Upper lobe of left lung (tissue), 6 donors: ENCODE results near the gene ITCH. TPM values are rescaled to one million over a fixed set of nuclear protein-coding genes. Genes with fewer than 3 reads are reported as not detected.

Experiments used
- ATAC-seq, 2 donors: fragments of 200-7000 bp; cut with Tn5 transposase; one replicate each; pipeline ENCODE4 v1.9.1; 2022; ENCODE audit warnings: mild to moderate bottlenecking in 2 of 2, moderate library complexity in 2 of 2; ENCODE audit not compliant: low FRiP score in 2 of 2
- DNase-seq, 2 donors: peaks; one replicate each; pipeline ENCODE4 v3.0.0-alpha.2; 2019 to 2020
- H3K27ac ChIP-seq, 4 donors: fragments of 200-600 bp; sonication (generic); one replicate each; pipeline ENCODE4 v1.5.1; 2016 to 2019
- H3K27me3 ChIP-seq, 4 donors: fragments of 200-600 bp; sonication (generic); one replicate each; pipeline ENCODE4 v1.5.1; 2017 to 2019
- H3K36me3 ChIP-seq, 4 donors: fragments of 200-600 bp; sonication (generic); one replicate each; pipeline ENCODE4 v1.5.1; 2016 to 2019
- H3K4me1 ChIP-seq, 4 donors: fragments of 200-600 bp; sonication (generic); one replicate each; pipeline ENCODE4 v1.5.1; 2018 to 2019
- H3K4me3 ChIP-seq, 4 donors: fragments of 200-600 bp; sonication (generic); one replicate each; pipeline ENCODE4 v1.5.1; 2017 to 2019; ENCODE audit warnings: mild to moderate bottlenecking in 2 of 4, moderate library complexity in 1 of 4
- H3K9me3 ChIP-seq, 4 donors: fragments of 200-600 bp; sonication (generic); one replicate each; pipeline ENCODE4 v1.5.1; 2018 to 2019
- EP300 ChIP-seq, 4 donors: sonication (generic); formaldehyde crosslinking; IDR thresholded peaks; one replicate each; pipeline ENCODE4 v1.5.1; 2017; ENCODE audit warnings: antibody characterized with exemption in 4 of 4, control low read depth in 2 of 4
- POLR2A ChIP-seq, 4 donors: fragments of 450-650 bp; IDR thresholded peaks; one replicate each; pipeline ENCODE4 v1.5.1; 2016 to 2017; ENCODE audit warnings: antibody characterized with exemption in 4 of 4, mild to moderate bottlenecking in 2 of 4
- POLR2AphosphoS5 ChIP-seq, 2 donors: sonication (generic); formaldehyde crosslinking; IDR thresholded peaks; one replicate each; pipeline ENCODE4 v1.5.1; 2017; ENCODE audit warnings: antibody characterized with exemption in 2 of 2
- WGBS, 2 donors: methylation state at CpG; one replicate each; pipeline ENCODE4 v1.1.5; 2017 to 2018; 5-methylcytosine and 5-hydroxymethylcytosine counted together
- total RNA-seq, 6 donors: library from RNA; depleted of rRNA in 4 of 6; stranded (reverse); fragments of >200 nt in 4 of 6; gene quantifications; one replicate each; pipeline versions ENCODE4 v1.1.0 to v1.2.1, GENCODE V29; 2016 to 2021
- TF ChIP-seq, protein P1 (sequence below), 6 experiments: fragments of 450-650 bp in 4 of 6; fragments of 200-600 bp in 2 of 6; sonication (generic) in 2 of 6; IDR thresholded peaks; one replicate each; pipeline ENCODE4 v1.5.1; 2016 to 2019; ENCODE audit warnings: antibody characterized with exemption in 6 of 6
- donor health status: DM: no; HTN: no; CAD: no; lungs with moderate emphysema.
- donor health status: DM: no; HTN: yes; CAD: no; lungs with severe emphysema.

ITCH gene
- total RNA-seq, 6 donors from 2014 or later: 26.6 to 57.2 (median 45.5) TPM

GRCh38 chr20:34540596-34541263, 177.7 kb downstream of the ITCH start:
- ATAC-seq (no peak), DNase-seq (no peak)
- WGBS, 2 donors: 87 to 92% methylated on average over 15 of the region's 15 CpGs
- TF ChIP-seq POLR2A (IDR thresholded peaks at IDR 0.05) (no peak), POLR2AphosphoS5 (IDR thresholded peaks at IDR 0.05) (no peak)
- peaks cover 0 to 7% (median 2%) of the 10 kb centered on the region in 4 donors for H3K4me1 ChIP-seq
- no peak overlapping the region for H3K4me3 ChIP-seq
- no peaks in the 10 kb centered on the region for H3K9me3 ChIP-seq
- H3K27me3 ChIP-seq: no peaks in the 10 kb centered on the region
- H3K36me3 ChIP-seq: peaks cover 21 to 67% (median 44%) of the 10 kb centered on the region in 4 donors
- H3K27ac ChIP-seq: no peak overlapping the region

DNA sequence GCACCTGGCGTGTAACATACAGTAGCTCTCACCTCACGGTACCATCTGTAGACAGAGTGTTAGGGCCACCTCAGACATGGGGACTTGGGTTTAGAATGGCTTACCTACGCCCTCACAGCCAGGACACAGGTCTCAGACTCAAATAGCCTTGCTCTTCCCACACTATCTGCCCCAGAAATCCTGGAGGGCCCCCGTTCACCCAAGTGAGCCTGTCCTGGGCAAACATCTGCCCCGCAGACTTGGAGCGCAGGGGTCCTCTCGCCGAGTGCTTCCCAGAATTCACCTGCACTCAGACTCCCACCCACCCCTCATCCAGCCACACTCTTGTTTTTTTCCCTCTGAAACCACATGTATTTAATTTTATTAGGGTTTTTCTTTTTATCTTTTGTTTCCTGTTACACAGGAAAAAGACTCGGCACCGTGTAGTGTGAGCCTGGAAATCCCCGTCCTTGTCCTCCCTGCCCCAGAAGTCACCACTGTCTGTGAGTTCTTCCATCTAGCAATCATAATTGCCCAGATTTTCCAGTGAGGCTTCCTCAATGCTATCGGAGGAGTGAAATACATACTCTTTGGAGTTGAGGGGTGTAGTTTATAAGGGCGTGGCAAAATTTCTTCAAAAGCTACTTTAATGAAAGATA, 178.3 kb downstream of the ITCH start:
- ATAC-seq: no peak
- no peak overlapping the region for H3K27ac ChIP-seq
- DNase-seq: no peak
- TF ChIP-seq, protein P1, sequence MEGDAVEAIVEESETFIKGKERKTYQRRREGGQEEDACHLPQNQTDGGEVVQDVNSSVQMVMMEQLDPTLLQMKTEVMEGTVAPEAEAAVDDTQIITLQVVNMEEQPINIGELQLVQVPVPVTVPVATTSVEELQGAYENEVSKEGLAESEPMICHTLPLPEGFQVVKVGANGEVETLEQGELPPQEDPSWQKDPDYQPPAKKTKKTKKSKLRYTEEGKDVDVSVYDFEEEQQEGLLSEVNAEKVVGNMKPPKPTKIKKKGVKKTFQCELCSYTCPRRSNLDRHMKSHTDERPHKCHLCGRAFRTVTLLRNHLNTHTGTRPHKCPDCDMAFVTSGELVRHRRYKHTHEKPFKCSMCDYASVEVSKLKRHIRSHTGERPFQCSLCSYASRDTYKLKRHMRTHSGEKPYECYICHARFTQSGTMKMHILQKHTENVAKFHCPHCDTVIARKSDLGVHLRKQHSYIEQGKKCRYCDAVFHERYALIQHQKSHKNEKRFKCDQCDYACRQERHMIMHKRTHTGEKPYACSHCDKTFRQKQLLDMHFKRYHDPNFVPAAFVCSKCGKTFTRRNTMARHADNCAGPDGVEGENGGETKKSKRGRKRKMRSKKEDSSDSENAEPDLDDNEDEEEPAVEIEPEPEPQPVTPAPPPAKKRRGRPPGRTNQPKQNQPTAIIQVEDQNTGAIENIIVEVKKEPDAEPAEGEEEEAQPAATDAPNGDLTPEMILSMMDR (IDR thresholded peaks at IDR 0.05): no peak
- TF ChIP-seq POLR2A (IDR thresholded peaks at IDR 0.05) (no peak), POLR2AphosphoS5 (IDR thresholded peaks at IDR 0.05) (no peak), EP300 (IDR thresholded peaks at IDR 0.05) (no peak)
- H3K9me3 ChIP-seq: no peaks in the 10 kb centered on the region
- H3K4me3 ChIP-seq: no peak overlapping the region
- H3K4me1 ChIP-seq: peaks cover 0 to 7% (median 2%) of the 10 kb centered on the region in 4 donors
- no peaks in the 10 kb centered on the region for H3K27me3 ChIP-seq
- 83% methylated on average over 12 to 13 of the region's 13 CpGs for WGBS, 2 donors
- H3K36me3 ChIP-seq: peaks cover 15 to 60% (median 38%) of the 10 kb centered on the region in 4 donors

DNA sequence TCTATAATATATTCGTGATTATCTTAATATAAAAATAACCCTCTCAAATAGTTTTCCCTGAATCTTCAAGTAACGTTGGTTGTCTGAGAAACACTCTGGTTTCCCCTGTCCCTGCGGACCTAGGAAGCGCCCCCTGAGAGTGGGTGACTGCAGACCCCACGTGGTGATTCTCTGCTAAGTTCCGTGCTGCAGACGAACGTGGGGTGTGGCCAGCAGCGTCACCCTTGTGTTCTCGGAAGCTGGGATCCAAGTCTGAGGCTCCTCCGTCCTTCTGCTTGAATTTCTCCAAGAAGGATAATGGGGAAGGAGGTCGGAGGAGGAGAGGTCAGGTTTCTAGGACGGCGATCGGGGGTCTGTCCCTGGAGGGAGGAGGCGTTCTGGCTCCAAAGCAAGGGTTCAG, 178.8 kb downstream of the ITCH start:
- Histone ChIP-seq H3K36me3 (peaks cover 12 to 55% (median 34%) of the 10 kb centered on the region in 4 donors), H3K9me3 (no peaks in the 10 kb centered on the region), H3K4me3 (no peak overlapping the region), H3K4me1 (peaks cover 0 to 7% (median 2%) of the 10 kb centered on the region in 4 donors), H3K27me3 (no peaks in the 10 kb centered on the region), H3K27ac (no peak overlapping the region)
- TF ChIP-seq, protein P1 (IDR thresholded peaks at IDR 0.05): no peak
- no peak for TF ChIP-seq POLR2A (IDR thresholded peaks at IDR 0.05)
- no peak for TF ChIP-seq POLR2AphosphoS5 (IDR thresholded peaks at IDR 0.05)
- TF ChIP-seq EP300 (IDR thresholded peaks at IDR 0.05): no peak
- DNase-seq (no peak), ATAC-seq (no peak)
- WGBS, 2 donors: 91 to 94% methylated on average over 16 of the region's 16 CpGs

GRCh38 chr20:34542439-34542838, 179.4 kb downstream of the ITCH start:
- ATAC-seq (no peak), DNase-seq (no peak)
- peaks cover 0 to 7% (median 2%) of the 10 kb centered on the region in 4 donors for H3K4me1 ChIP-seq
- H3K36me3 ChIP-seq: peaks cover 10 to 50% (median 29%) of the 10 kb centered on the region in 4 donors
- H3K27me3 ChIP-seq: no peaks in the 10 kb centered on the region
- TF ChIP-seq, protein P1 (IDR thresholded peaks at IDR 0.05): no peak
- TF ChIP-seq EP300 (IDR thresholded peaks at IDR 0.05) (no peak), POLR2AphosphoS5 (IDR thresholded peaks at IDR 0.05) (no peak), POLR2A (IDR thresholded peaks at IDR 0.05) (no peak)
- no peak overlapping the region for H3K27ac ChIP-seq
- H3K4me3 ChIP-seq: no peak overlapping the region
- WGBS, 2 donors: 93 to 97% methylated on average over 6 of the region's 6 CpGs
- H3K9me3 ChIP-seq: no peaks in the 10 kb centered on the region

DNA sequence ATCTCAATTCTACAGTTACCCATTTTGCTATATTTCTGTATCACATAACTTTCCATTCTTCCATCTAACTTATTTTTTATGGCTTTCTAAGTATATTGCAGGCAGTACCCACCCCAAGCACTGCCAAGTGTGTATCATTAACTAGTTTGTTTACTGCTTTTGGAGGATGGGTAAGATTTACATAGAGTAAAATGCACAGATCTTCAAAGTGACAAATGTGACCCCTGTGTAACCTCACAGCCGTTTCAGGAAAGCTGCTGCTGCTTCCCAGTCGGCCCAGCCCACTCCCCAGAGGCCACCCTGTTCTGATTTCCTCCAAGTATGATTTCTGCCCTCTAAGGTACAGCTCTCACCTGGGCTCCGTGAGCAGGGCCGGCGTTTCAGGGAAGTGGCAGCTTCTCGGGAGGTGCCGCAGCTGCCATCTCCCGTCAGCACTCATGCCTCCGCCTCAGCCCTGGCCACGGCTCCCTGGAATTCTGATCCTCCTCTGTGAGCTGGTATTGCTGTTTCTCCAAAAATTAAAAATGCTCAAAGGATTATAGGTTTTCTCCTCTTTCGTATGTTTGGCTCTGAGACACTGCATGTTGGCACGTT, 180.5 kb downstream of the ITCH start:
- ATAC-seq (no peak), DNase-seq (no peak)
- TF ChIP-seq POLR2A (IDR thresholded peaks at IDR 0.05) (no peak), POLR2AphosphoS5 (IDR thresholded peaks at IDR 0.05) (no peak), EP300 (IDR thresholded peaks at IDR 0.05) (no peak)
- TF ChIP-seq, protein P1 (IDR thresholded peaks at IDR 0.05): no peak
- Histone ChIP-seq H3K4me1 (peaks cover 0 to 7% (median 2%) of the 10 kb centered on the region in 4 donors), H3K4me3 (no peak overlapping the region), H3K27ac (no peak overlapping the region), H3K27me3 (no peaks in the 10 kb centered on the region), H3K36me3 (peaks cover 10 to 43% (median 27%) of the 10 kb centered on the region in 4 donors), H3K9me3 (no peaks in the 10 kb centered on the region)
- 71 to 76% methylated on average over 12 of the region's 12 CpGs for WGBS, 2 donors
